OCI-LY3 (cell line): ENCODE data around the gene TNS2.

ENCODE experiments used
- EZH2phosphoT487 ChIP-seq: fragments of 200-600 bp; shearing (Covaris generic); IDR thresholded peaks from 2 replicates; pipeline ENCODE4 v1.6.1; 2018; ENCODE audit warnings: antibody characterized with exemption, mixed run types, low read depth
- TF ChIP-seq, protein P1 (sequence below): fragments of 200-600, 300-600 bp; sonication (generic); IDR thresholded peaks from 2 replicates; pipeline ENCODE4 v1.5.1; 2014; ENCODE audit warnings: antibody characterized with exemption, low read length, low read depth

DNA sequence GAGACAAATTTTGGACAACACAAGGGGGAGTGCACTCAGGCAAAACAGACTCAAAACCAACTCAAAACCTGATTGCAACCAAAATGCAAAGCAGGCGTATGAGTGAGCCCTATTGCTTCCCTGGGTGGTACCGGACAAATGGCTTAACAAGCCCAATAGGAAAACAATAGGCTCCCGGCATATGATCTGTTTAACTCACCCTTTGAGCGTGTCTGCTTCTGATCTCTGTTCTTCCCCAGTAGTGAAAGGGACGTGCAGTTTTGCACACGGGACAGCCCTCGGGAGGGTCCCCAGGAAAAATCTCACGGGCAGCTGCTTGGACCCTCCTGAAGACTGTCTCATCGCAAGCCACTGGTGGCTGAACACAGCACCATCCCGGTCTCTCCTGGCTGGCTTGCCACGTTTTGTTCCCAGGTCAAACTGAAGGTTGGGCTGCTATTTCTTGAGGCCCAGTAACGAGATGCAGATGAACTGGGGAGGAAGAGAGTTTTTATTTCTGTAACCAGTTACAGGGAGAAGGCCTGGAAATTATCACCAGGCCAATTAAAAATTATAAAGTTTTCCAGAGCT, 63.4 kb downstream of the TNS2 start:
- TF ChIP-seq, protein P1, sequence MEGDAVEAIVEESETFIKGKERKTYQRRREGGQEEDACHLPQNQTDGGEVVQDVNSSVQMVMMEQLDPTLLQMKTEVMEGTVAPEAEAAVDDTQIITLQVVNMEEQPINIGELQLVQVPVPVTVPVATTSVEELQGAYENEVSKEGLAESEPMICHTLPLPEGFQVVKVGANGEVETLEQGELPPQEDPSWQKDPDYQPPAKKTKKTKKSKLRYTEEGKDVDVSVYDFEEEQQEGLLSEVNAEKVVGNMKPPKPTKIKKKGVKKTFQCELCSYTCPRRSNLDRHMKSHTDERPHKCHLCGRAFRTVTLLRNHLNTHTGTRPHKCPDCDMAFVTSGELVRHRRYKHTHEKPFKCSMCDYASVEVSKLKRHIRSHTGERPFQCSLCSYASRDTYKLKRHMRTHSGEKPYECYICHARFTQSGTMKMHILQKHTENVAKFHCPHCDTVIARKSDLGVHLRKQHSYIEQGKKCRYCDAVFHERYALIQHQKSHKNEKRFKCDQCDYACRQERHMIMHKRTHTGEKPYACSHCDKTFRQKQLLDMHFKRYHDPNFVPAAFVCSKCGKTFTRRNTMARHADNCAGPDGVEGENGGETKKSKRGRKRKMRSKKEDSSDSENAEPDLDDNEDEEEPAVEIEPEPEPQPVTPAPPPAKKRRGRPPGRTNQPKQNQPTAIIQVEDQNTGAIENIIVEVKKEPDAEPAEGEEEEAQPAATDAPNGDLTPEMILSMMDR, result no peak
- TF ChIP-seq EZH2phosphoT487, result no peak
